GM18505 (cell line): ENCODE measurements around the gene TMEM174.
"Not testable (repeated sequence)": the region's sequence is repeated elsewhere in the genome, so short reads cannot be mapped to it uniquely, and the experiment has no call there.

Source experiments
- ATAC-seq: cut with Tn5 transposase; IDR thresholded peaks from one replicate; pipeline ENCODE4 v1.9.1; 2021; ENCODE audit not compliant: unreplicated experiment
- POLR2A ChIP-seq: IDR thresholded peaks from 4 replicates; pipeline ENCODE4 v1.6.1; 2011; ENCODE audit warnings: borderline replicate concordance; ENCODE audit not compliant: insufficient read depth, insufficient read length; ENCODE audit errors: extremely low read depth

Gene TMEM174

GRCh38 chr5:73198833-73199592 is 26.0 kb downstream of the TMEM174 start:
- no peak for TF ChIP-seq POLR2A
- ATAC-seq, result no peak

DNA sequence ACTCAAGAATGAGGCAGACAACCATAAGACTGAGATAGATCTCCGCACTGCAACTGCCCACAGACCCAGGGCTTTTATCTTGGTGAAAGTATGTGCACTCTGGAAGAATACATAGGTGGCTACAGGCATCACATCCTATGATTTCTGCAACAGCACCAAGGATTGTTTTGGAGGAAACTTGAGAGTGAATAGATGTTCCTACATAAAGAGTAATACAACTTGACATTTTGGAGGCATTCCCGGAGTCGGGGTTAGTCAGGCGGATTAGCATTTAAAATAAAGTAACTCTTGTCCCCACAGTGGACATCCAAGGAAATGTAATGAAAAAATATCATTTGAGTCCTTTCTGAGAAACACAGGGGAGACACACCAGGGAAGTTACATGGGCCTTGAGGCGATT is 26.7 kb downstream of the TMEM174 start:
- ATAC-seq, result no peak
- no peak for TF ChIP-seq POLR2A

DNA sequence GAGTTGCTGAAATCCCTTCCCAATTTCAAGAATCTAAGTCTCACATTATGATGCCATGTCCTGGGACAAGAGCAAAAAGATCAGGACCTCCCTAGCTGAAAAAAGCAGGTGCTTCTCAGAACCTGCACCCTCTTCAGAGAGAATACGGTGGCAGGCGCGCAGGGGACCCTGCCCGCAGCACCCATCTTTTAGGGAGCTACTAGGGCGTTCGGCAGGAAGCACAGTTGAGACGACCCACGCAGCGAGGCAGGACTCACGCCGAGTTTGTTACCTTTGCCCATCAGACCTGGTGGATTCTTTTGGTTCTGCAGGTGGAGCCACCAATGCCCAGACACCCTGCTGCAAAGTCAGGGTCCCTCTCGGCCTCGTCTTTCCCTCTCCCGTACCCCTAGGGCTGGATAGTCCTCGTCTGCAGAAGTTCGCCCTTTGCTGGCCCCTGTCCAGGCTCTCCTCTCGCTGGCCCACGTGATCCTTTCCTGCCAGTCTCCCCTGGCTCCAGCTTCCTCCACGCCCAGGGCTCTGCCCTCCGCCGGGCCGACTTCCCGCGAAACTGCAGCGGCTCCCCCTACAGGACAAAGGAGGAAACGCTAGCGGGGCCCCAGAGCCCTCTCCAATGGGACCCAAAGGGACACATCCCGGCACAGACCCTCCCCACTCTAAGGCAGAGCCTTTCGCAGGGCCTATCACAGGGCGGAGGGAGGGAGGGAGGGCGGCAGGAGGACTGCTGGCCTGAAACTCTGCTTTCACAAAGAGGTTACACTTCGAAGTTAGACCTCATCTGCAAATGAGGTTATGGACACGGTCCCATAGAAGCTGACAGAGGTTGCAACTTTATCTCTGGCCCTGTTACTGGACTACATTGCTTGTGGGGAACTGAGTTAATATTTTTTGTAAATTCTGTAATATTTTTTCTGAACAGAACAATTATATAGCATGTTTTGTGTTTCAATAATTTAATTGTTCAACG is 28.8 kb downstream of the TMEM174 start:
- TF ChIP-seq POLR2A, result no peak
- peak; percentile 58 for ATAC-seq

DNA sequence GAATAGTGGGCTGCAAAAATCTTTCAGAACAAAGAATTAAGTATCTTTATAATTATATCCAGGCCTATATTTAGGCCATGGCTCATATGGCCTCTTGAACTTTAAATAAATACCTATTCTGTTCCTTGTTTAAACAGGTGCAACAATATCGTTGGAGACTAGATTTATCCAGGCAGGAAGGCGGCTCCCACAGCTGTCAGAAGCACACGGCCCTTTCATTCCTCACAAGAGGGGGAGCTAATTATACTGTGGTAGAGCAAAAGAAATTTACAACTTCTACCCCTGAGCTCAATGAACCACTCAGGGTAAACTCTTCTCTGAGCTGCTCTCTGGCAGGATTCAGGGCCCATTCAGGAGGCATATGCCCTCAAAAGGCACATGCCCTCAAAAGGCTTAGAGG is 31.3 kb downstream of the TMEM174 start:
- TF ChIP-seq POLR2A, result no peak
- no peak for ATAC-seq

DNA sequence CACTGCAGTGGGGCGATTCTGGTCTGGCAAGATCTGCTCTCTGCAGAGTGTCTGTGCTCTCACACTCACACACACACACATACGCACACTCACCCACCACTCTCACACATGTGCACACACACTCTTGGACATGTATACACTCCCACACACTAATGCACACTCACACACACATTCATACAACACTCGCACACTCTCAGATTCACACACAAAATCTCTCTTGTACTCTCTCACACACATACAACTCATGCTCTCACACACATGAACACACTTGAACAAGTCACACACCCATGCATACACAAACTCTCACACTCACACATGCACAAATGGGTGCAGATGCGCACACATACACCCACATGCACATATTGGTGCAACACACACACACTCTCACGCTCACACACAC is 31.7 kb downstream of the TMEM174 start:
- no peak for TF ChIP-seq POLR2A
- no peak for ATAC-seq

DNA sequence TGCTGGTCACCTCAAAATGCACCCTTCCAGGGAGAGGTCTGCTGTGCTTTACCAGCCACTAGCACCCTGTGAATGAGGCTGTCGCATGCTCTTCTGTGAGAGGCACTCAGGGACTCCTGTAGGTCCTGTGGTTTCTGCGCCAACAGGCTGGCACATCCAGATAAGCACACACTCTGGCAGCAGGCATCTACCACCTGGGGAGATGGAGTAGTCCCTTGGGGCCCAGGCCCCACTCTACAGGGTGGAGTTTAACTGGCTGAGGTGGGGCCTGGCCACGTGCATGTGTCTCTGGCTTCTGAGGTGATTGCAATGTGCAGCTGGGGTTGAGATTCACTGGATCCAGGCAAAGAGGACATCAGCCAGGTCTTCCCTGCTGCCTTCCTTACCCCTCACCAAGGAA is 32.3 kb downstream of the TMEM174 start:
- no peak for ATAC-seq
- no peak for TF ChIP-seq POLR2A

GRCh38 chr5:73207239-73207638 is 34.2 kb downstream of the TMEM174 start:
- not testable (repeated sequence) for ATAC-seq

GRCh38 chr5:73209075-73209474 is 36.1 kb downstream of the TMEM174 start:
- not testable (repeated sequence) for ATAC-seq

DNA sequence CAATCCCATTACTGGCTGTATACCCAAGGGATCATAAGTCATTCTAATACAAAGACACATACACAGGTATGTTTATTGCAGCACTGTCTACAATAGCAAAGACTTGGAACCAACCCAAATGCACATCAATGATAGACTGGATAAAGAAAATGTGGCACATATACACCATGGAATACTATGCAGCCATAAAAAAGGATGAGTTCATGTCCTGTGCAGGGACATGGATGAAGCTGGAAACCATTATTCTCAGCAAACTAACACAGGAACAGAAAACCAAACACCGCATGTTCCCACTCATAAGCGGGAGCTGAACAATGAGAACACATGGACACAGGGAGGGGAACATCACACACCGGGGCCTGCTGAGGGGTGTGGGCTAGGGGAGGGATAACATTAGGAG is 39.7 kb downstream of the TMEM174 start:
- not testable (repeated sequence) for ATAC-seq

DNA sequence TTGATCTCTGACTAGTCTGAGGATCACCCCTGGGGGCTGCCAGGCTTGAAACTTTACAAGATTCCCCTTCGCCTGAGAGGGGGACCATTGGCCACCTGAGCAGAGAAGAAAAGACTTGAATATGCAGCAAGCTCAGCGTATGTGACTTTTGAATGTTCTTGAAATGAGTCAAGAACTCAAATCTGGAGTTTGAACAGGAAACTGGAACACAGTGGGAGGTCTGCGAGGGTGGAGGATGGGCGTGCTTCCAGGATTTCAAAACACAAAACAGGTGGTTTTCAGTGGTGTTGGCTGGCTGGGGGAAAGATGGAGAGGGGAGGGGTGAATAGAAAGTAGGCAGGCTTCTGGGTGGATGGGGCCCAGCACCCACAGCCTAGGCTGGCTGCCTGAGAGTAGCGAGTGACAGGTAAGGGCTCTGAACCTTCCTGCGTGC is 40.6 kb downstream of the TMEM174 start:
- no peak for ATAC-seq

DNA sequence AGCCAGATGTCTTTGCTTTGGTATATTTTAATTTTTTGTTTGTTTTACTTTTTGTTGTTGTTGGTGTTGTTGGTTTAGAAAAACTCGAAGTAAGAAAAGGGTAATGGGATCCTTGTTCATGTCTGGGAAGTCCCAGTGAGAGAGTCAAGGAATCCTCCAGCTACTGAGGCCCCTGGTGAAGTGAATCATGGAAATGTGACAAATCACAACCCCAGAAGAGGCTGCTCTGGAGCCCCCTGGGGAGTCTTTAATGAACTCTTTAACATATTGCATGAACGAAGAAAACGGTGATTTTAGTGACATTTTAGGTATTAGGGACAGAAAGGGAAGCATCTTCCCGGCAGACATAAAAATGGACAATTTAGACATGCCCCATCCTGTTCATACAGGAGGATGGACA is 41.3 kb downstream of the TMEM174 start:
- no peak for TF ChIP-seq POLR2A
- no peak for ATAC-seq

More for the DNA sequence above, 40.6 kb downstream of the TMEM174 start:
- TF ChIP-seq POLR2A, result no peak

DNA sequence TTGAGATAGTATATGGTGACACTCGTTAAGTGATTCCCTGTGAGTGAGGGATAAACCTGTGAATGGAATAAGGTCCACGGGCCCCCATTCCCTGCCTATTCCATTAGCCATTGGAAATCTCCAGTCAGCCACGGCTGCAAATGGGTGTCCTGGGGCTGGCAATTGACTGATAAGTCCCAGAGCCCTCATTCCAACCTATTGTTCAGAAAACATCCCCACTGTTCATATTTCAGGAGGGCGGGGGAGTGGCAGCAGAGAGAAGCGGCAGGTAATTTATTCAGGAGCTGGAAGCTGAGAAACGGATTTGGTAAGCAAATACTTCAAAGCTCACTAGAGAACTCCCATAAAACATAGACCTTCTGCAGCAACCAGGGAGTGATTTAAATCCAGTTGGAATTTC is 42.0 kb downstream of the TMEM174 start:
- ATAC-seq, result no peak
- no peak for TF ChIP-seq POLR2A

GRCh38 chr5:73215531-73215890 is 42.5 kb downstream of the TMEM174 start:
- ATAC-seq, result no peak
- TF ChIP-seq POLR2A, result no peak
